Measurements from ENCODE around the gene PCDHGB7.
"Not testable (repeated sequence)": the region's sequence is repeated elsewhere in the genome, so short reads cannot be mapped to it uniquely, and the experiment has no call there.

PCDHGB7 gene

GRCh38 chr5:141417494-141418172 lies at the start of gene PCDHGB7:
Gene PCDHGB7 (plus strand): TSS chr5:141417677. CDS start chr5:141417860, 183 bp downstream.
- not testable (repeated sequence) for DNase-seq

- no peak for DNase-seq
These were observed 47.3 kb upstream of the PCDHGB7 start, which contains the start of gene PCDHGB3 for GRCh38 chr5:141369994-141370848. Gene PCDHGB3 (plus strand): TSS chr5:141370242. CDS start chr5:141370395, 153 bp downstream.

GRCh38 chr5:141371572-141372475 lies 45.7 kb upstream of the PCDHGB7 start:
- DNase-seq, result no peak

GRCh38 chr5:141373673-141374317 lies 43.7 kb upstream of the PCDHGB7 start, which contains the start of gene PCDHGA6:
Gene PCDHGA6 (plus strand): TSS chr5:141373891. CDS start chr5:141374084, 193 bp downstream.
- DNase-seq, result no peak

GRCh38 chr5:141374627-141375026 lies 42.9 kb upstream of the PCDHGB7 start:
- no peak for DNase-seq

- DNase-seq, result not testable (repeated sequence)
These were observed 41.9 kb upstream of the PCDHGB7 start for GRCh38 chr5:141375444-141376155.

- no peak for DNase-seq
These were observed 34.8 kb upstream of the PCDHGB7 start, which contains the start of gene PCDHGA7 for GRCh38 chr5:141382469-141383294. Gene PCDHGA7 (plus strand): TSS chr5:141382742. CDS start chr5:141382900, 158 bp downstream.

GRCh38 chr5:141383345-141383744 lies 34.1 kb upstream of the PCDHGB7 start:
- no peak for DNase-seq

- DNase-seq, result no peak
These were observed 32.8 kb upstream of the PCDHGB7 start for GRCh38 chr5:141384471-141385267.

GRCh38 chr5:141387557-141388311 lies 29.7 kb upstream of the PCDHGB7 start, which contains the start of gene PCDHGB4:
Gene PCDHGB4 (plus strand): TSS chr5:141387698. CDS start chr5:141387885, 187 bp downstream.
- DNase-seq, result not testable (repeated sequence)

- no peak for DNase-seq
These were observed 28.8 kb upstream of the PCDHGB7 start for GRCh38 chr5:141388661-141389060.

GRCh38 chr5:141389153-141390042 lies 28.1 kb upstream of the PCDHGB7 start:
- DNase-seq, result no peak

- no peak for DNase-seq
These were observed 24.9 kb upstream of the PCDHGB7 start, which contains the start of gene PCDHGA8 for GRCh38 chr5:141392429-141393198. Gene PCDHGA8 (plus strand): TSS chr5:141392633. CDS start chr5:141392814, 181 bp downstream.

- DNase-seq, result no peak
These were observed 24.2 kb upstream of the PCDHGB7 start for GRCh38 chr5:141393267-141393666.

GRCh38 chr5:141394401-141395187 lies 22.9 kb upstream of the PCDHGB7 start:
- DNase-seq, result not testable (repeated sequence)

Data from NCI-H2029 treated with DMSO at 0.1 percent for 48 hours (cell line).